NCI-H345 (cell line): ENCODE data around the gene SPRY2.
"Not testable (repeated sequence)": the region's sequence is repeated elsewhere in the genome, so short reads cannot be mapped to it uniquely, and the experiment has no call there.

ENCODE experiments used
- DNase-seq: peaks from one replicate; lab custom pipeline; 2025; lab: John Stamatoyannopoulos, UW

Gene SPRY2, protein sequence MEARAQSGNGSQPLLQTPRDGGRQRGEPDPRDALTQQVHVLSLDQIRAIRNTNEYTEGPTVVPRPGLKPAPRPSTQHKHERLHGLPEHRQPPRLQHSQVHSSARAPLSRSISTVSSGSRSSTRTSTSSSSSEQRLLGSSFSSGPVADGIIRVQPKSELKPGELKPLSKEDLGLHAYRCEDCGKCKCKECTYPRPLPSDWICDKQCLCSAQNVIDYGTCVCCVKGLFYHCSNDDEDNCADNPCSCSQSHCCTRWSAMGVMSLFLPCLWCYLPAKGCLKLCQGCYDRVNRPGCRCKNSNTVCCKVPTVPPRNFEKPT

DNA sequence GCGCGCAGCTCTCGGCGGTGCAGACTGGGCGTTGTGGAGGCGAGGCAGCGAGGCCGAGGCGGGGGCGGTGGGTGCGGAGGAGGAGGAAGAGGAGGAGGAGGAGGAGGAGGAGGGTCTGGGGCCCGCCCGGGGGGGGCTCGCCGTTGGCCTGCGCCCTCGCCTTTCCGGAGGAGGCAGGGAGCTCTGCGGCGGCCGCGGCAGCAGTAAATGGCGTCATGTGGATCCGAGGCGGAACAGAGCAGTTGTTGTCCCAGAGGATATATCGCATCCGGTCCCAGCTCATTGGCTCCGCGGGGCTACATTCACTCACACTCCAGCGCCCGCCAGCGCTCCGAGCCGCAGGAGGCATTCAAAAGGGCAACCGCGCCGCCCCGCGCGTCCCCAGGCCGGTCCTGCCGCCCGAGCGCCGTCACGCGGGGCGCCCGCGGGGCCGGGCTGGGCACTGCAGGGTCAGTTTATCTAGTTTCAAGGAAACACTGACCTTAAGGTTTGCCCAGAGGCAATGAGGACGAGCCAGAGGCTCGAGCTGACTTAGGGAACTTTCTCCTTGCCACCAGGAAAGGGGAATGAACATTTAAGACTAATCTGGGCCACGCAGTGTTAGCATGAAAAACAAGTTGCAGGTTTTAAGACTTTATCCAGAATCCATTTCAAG is at the start of gene SPRY2:
TSS of gene SPRY2 (minus strand) at position 26 of the 655 bp plus-strand sequence. CDS start 3,421 bp downstream, outside the sequence.
- DNase-seq, result peak; percentile 84

DNA sequence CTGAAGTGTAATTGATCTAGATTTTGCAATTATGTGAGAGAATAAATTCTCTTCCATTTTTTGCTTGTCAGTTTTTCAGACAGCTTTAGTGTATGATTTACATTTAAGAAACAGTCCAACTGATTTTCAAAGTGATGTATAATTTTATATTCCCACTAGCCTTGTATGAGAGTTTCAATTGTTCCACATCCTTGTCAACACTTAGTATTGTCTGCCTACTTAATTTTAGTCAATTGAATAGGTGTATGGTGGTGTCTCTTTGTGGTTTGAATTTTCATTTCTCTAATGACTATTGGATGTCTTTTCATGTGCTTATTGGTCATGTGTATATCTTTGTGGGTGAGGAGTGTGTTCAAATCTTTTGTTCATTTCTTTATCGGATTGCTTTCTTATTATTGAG is 49.4 kb upstream of the SPRY2 start:
- DNase-seq, result no peak

DNA sequence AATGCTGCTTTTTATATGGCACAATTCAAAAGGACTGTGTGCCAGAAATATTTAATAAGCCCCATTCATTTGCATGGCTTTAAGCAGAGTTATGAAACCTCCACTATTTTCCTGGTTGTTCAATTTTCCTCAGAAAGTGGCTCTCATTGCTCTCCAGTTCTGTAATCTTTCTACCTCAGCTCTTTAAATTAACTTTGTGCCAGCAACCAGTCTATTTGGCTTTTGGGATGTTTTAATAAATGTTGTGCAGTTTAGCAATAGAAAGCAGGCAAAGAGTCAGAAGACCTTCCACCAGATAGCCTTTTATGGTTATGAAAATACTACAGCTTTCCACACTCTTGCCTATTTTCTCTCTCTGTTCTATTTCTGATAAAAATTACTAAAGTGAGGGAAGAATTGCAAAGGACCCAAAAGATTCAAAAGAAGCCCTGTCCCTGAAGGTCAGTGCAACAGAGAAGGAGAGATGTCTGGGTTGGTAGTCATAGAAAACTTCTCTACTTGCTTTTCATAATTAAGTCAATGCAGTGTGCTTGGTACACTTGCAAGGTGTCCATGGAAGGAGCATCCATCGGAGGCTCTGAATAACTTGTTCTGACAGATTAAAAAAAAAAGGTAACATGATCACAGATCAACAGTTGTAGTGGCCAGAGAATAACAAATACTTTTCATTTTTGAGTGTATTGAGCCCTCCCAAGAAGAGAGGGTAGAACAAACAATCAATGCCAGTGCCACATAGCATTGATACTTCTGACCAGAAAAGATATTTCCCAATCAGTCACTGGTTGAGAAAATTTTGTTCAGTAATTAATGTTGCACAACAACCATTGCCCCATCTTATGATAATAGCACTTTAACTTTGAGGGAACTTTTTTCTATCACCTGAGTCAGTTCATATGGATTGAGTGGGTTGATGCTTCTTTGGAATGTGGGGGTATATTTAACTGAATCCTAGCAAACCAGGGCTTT is 48.4 kb upstream of the SPRY2 start:
- DNase-seq, result no peak

DNA sequence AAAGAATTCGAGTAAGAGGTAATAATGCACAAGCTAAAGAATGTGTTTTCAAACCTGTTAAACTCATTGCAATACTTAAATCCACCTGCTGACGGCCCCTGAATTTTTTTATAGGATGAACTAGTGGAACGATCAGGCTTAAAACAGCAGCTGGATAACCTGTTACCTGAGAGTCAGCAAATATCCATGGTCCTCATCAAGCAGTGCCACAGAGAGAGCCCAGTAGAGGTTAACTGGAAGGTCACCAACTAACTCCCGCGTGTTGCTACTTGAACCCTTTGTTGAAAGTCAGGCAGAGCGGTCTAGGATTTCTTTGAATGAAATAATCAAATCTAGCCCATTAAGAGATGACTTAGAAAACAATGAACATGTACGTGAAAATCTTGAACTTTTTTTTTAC is 47.6 kb upstream of the SPRY2 start:
- no peak for DNase-seq

DNA sequence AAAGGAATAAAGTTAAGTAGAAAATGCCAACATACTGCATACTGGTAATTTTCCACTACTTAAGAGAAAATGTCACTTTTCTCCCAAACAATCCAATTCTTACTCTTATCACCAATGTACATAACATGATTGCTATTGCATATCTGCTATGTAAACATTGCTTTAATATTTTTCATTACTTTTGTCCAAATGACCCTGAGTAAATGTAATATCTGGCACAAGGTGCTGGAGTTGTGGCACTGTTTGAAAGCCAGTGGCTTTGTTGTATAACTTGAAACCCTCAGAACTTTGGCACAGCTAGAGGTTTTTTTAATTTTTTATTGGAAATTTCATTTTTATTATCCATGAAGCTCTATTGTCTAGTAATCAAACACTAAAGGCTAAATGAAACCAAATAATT is 45.7 kb upstream of the SPRY2 start:
- DNase-seq, result no peak

DNA sequence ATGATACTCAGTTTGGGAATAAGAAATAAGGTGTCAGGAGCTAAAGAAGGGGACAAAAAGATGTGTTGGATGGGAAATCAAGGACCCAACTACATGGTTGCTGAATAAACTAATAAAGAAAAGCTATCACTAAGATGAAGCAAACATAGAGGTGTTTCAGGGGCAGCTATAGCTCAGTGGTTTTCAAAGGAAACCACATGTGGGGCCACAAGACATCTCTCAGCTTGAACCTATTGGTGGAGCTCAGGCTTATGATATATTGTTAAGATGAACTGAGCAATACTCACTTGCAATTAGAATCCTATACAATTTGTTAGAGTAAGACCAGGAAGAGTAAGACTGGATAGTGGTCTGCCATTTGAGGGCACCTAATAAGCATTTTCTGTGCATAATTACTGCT is 45.1 kb upstream of the SPRY2 start:
- no peak for DNase-seq

DNA sequence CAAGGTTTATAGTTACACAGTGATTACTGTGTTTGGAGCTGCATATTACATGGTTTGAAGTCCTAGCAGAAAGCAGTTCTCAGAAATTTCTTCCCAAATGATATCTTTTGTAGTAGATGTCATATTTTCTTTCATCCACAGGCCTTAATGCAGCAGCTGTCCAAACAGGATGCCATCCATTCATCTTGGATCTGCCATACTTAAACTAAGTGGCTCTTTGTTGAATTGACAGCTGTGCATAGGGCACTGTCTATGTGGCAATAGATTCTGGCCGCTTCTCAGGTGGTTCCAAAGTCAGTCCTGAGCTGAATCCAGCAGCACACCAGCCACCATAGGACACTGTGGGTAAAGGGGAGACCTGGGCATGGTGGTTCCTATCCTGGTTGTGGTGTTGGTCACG is 41.6 kb upstream of the SPRY2 start:
- peak; percentile 64 for DNase-seq

DNA sequence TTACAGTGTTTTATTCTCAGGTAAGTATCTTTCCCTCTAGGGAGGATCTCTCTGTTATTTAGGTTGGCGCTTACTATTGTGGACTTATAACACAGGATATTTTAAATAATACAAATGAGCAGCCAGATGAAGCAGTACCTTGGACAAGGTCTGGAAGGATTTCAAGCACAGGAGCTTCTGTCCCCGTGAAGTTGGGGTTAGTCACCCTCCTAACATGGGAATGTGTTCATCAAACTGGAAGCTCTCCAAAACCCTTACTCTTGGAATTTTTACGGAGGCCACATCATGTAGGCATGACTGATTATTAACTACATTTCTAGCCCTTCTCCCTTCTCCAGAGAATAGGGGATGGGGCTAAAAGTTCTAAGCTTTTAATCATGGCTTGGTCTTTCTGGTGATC is 38.3 kb upstream of the SPRY2 start:
- DNase-seq, result no peak

DNA sequence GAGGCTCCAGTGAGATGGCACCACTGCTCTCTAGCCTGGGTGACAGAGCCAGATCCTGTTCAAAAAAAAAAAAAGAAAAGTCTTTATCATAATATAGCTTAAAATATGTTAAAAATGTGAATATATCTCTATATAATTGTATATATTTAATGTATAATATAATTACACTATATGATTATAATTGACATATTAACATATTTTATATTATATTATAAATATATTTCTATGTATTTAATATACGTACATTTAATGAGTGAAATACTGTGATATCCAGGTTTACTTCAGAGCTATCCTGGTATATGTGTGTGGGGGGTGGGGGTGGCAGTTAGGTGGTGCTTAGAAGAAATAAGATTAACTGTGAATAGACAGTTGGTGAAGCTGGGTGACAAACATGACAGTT is 35.6 kb upstream of the SPRY2 start:
- no peak for DNase-seq

DNA sequence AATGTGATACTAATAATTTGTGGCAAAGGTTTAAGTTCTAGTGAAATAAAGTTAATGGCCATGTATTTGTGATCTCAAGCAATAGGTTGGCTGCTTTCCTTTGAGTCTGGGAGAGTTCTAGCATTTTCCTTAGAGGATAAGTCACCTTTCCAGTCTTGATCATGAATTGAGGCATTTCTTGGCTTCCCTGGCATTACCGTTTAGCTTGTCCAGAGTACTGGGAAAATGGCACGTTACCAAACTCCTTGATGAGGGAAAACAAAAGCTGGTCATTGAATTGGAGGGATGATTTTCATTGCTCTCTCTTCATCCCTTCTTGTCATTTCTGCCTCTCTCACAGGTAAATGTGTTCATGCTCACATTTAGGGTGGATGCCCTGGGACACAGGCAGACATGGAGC is 34.0 kb upstream of the SPRY2 start:
- no peak for DNase-seq

DNA sequence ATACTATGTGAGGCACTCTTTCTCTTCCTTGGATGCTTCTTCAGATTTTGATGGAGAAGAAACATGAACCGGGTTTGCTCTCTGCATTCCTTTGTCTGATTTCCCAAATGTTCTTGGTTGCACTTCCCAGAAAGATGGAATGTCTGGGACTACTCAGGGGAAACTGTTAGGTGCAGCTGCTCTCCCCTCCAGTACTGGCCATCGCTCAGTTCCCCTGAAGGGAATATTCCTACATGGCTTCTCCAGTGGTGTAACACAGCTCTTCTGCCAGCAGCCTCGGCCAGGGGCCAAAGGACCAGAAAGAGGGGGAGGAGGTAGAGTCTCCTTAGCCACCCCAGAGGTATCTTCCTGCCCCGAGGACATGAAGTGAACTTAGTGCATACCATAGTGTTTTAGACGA is 33.5 kb upstream of the SPRY2 start:
- no peak for DNase-seq

DNA sequence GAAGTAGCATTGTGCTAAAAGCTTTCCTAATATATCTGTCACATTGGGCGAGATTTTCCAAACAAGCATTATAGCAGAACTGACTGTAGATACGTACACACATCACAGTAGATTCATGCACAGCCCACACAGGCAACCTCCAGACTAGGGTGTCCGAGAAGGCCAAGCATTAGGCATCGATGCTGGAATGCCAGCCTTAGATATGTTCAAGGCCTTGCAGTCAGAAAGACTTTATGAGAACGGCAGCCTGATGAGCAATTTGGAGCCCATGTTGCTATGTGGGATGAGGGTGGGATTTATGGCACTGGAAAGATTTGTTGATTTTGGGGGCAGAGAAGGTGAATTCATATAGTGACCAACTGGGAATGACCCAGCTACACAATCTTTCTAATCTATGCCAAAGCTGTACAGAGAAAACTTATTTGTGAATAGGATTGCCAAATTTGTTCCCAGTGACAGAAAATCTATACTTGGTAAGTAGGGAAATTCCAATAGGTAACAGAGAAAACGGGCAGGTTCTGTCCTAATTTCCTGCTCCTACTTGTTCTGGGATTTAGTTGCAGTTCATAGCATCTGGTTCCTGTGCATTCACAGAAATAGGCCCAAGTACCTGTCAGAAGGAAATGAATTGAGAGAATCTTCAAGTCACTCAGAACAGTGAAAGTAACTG is 31.0 kb upstream of the SPRY2 start:
- no peak for DNase-seq

DNA sequence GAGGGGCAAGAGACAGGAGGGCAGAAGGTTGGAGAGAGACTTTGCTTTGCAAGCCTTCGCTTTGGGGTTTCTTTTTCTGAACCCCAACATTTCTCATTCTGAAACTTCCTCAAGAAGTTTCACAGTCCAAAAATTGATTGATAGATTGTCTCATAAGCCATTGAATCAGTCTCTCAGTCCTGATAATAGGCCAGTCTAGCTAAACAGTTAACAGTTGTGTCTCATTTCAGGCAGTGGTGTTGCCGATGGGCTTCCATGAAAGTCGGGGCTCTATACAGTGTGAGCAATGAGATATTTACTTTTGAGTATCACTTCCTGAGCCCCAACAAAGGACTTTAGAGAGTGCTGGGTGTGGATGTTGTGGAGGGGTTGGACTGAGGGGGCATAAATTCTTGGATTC is 26.5 kb upstream of the SPRY2 start:
- no peak for DNase-seq

DNA sequence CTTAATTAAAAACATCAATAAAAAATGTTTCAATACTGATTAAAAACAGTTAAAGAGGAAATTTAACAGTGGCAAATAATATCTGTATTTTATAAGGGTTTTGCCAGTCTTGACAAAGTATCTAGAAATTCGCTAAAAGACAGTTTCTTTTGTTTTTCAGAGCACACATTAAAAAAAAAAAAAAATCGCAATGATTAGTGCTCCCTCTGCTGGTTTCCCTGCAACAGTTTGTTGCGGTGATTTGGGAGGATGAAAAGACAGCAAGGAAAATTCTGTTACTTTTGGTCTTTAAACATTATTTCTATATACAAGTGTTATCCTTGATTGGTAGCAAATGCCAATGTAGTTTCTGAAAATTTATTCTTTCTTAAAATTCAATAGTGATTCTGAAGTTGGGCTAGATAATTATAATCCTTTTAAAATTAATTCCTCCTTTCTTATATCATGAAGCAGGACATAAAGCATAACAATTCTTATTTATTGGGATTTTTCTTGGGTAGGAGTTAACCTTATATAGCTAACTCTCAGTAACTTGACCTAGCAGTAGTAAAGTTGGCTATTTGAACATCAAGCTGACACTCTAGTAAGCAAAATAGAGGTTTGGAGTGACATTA is 23.1 kb upstream of the SPRY2 start:
- DNase-seq, result peak; percentile 27

DNA sequence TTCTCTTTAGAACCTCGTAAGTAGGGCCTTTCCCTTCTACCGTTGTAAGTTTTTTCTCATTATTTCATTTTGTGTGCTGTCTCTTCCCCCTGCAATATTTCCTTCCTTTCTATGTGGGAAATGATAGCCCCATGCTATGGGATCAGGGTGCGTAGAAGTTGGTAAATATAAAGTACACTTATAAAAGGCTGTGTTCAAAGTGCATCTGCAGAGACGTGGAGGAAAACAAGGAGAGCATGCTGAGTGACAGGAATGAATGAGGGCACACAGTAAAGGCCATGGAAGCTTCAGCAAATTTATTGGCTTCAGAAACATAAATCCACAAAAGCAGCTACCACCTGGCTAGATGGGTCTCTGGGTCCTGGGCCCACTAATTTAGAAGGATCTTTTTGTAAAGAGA is 21.6 kb upstream of the SPRY2 start:
- DNase-seq, result no peak

DNA sequence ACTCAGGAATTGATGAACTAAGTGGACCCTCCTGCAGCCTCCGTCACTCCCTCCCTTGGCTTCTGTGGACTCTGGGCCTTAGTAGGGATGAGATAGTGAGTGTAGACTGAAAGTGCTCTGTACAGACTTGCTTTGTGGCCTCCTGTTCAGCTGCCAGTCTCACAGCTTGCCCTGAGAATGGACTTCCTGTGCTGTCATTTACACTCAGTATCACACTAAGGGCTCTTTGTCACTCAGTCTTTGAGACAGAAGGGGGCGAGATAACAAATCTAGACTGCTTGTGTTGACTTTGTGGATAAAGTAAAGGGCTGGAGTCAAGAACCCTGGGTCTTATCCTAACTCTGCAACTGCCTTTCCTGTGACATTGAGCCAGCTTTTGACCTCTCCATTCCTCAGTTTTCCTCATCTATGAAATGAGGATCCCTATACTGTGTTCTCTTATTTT is 21.0 kb upstream of the SPRY2 start:
- peak; percentile 12 for DNase-seq

DNA sequence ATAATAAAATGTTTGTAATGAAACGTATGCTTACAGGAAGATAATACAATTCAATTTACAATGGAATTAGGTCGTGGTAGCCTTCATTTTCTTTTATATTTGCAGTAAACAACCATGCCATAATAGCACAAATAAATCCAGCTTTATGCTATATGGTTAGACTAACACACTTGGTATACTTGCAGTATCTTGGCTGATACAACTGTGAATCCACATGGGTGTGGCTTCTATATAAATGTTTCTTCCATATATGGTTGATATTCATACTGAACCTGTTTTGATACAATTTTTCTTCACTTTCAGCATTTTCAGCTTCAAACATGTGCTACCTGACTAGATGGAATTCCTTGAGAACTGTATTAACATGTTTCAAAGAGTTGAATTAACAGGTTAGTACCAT is 20.4 kb upstream of the SPRY2 start:
- DNase-seq, result no peak

DNA sequence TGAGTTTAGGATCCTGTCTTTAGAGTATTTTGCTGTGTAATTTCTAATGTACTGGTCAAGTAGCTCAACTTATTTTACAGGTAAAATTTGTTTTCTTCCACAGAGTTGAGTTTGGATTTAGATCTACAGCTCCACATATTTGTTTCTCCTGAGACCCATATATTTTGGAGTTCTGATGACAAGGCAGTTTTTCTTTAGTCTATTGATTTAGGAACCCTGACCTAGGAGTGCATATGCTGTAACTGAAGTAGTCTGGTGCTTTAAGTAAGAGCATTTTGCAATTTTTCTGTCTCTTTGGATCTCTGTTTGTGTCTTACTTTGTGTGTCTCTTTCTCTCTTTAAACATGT is 19.5 kb upstream of the SPRY2 start:
- DNase-seq, result no peak

DNA sequence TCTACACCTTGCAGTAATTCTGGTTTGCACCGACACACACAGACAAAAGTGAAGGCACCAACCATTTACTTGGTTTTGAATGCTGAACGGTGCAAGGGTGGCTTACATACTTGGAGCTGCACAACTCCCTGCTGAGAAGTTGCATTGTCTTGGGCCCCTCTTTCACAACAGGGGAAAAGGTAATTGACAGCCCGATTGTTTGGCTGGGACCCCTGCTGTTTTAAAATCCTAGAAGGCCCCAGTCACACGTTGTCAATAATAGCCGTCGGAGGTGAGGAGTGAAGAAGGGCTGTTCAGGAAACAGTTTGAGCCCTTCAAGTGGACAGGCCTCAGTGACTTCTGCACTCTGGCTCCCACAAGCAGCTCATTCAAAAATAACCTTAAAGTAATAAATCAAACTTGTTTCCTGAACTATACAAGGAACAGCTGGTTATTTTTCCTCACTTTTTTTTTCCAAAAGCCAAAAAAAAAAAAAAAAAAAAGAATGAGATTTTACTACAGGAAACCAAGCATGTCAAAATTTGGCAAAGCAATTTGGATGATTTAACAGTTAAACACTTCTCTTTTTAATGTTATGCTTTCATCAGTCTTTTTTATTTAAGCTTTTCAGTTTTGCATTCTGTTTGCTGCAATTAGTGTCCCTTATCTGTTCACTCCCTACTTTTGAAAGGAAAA is 19.0 kb upstream of the SPRY2 start:
- peak; percentile 96 for DNase-seq

DNA sequence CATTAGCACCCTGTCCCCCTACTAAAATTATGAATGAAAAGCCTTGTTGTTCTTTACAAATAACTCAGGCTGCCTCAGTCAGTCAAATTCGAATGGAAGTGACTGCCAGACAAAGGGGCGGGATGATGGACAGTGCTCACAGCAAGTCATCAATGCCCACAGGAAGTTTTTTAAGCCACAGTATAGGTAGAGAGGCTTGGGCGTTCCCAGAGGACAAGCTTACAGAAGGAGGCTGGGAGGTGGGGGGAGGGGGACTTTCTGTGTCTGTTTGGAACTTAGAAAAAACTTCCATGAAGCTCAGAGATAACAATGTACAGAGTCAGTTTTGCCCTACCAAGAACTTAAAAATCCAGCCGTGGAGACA is 18.5 kb upstream of the SPRY2 start:
- peak; percentile 65 for DNase-seq

DNA sequence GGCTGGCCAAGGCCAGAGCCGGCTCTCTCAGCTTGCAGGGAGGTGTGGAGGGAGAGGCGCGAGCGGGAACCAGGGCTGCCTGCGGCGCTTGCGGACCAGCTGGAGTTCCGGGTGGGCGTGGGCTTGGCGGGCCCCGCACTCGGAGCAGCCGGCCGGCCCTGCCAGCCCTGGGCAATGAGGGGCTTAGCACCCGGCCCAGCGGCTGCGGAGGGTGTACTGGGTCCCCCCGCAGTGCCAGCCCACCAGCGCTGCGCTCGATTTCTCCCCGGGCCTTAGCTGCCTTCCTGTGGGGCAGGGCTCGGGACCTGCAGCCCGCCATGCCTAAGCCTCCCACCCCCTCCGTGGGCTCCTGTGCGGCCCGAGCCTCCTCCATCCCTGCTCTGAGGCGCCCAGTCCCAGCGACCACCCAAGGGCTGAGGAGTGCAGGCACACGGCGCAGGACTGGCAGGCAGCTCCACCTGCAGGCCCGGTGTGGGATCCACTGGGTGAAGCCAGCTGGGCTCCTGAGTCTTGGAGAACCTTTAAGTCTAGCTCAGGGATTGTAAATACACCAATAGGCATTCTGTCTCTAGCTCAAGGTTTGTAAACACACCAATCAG is 14.7 kb upstream of the SPRY2 start:
- not testable (repeated sequence) for DNase-seq
